ENCODE results near the gene UBE3A.

DNA sequence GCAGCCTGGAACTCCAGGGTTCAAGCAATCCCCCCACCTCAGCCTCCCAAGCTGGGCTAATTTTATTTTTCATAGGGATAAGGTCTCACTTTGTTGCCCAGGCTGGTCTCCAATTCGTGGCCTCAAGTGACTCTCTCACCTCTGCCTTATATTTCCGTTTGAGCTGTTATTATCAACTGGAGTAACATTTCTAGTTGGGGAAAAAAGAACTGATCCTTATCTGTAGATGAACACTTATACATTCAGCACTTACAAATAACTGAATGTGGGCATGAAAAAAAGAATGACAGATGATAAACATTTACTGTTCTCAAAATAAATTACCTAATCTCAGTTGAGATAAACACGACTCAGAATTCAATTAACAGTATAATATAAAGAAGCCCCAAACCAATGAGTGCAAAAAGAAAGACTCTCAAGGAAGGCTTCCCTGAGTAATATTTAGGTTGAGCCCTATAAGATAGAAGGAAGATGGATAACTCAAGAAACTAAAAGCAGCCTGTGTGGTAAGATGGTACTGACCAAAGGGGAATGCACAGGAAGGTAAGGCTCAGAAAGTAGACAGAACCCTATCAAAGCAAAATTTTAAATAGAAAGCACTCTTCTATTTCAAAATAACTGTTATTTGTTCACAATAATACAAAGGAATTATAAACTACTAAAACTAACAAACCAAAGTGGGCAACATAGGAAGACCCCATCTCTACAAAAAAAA, 11.8 kb downstream of the UBE3A start:
- TF ChIP-seq, protein P1, sequence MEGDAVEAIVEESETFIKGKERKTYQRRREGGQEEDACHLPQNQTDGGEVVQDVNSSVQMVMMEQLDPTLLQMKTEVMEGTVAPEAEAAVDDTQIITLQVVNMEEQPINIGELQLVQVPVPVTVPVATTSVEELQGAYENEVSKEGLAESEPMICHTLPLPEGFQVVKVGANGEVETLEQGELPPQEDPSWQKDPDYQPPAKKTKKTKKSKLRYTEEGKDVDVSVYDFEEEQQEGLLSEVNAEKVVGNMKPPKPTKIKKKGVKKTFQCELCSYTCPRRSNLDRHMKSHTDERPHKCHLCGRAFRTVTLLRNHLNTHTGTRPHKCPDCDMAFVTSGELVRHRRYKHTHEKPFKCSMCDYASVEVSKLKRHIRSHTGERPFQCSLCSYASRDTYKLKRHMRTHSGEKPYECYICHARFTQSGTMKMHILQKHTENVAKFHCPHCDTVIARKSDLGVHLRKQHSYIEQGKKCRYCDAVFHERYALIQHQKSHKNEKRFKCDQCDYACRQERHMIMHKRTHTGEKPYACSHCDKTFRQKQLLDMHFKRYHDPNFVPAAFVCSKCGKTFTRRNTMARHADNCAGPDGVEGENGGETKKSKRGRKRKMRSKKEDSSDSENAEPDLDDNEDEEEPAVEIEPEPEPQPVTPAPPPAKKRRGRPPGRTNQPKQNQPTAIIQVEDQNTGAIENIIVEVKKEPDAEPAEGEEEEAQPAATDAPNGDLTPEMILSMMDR (IDR thresholded peaks at IDR 0.05; ENCODE audit: insufficient read depth, low read length, poor library complexity, severe bottlenecking): no peak
- no peak for TF ChIP-seq EZH2phosphoT487 (conservative IDR thresholded peaks at IDR 0.05; ENCODE audit: low read length)
